ENCODE data around the gene PTPRH.

GRCh38 chr19:55149078-55150003, 60.0 kb downstream of the PTPRH start, which contains the start of gene TNNT1:
- TF ChIP-seq POLR2A (IDR thresholded peaks at IDR 0.05; ENCODE audit: low read length) (no peak), GATA1 (IDR thresholded peaks at IDR 0.05; ENCODE audit: low read depth, low read length) (no peak)
